GM12878 (cell line): ENCODE data around the gene LIF. TPM values are rescaled to one million over a fixed set of nuclear protein-coding genes. Genes with fewer than 3 reads are reported as not detected.

Experiments
- ATAC-seq: fragments of 200-7000 bp; cut with Tn5 transposase; 3 replicates; pipeline ENCODE4 v1.9.1; 2020; ENCODE audit warnings: mild to moderate bottlenecking, moderate library complexity
- BruUV-seq: library from RNA; stranded (reverse); fragments of 400-500 nt; replicated peaks from 2 replicates; lab custom pipeline; 2021; lab: Mats Ljungman, UMichigan
- CTCF ChIA-PET: fragments of 300-600 bp; sonication (Branson Sonifier 250); formaldehyde crosslinking; extraction: SDS; loops from one replicate; lab custom pipeline; 2021; ENCODE audit warnings: inconsistent platforms; lab: Yijun Ruan, JAX
- POLR2A ChIA-PET: fragments of 350-600 bp; formaldehyde crosslinking; extraction: SDS; loops from one replicate; lab custom pipeline; 2021; ENCODE audit warnings: inconsistent platforms; lab: Charles Lee
- RAD21 ChIA-PET: fragments of 300-600 bp; sonication (Branson Sonifier 250); formaldehyde crosslinking; loops from one replicate; lab custom pipeline; 2023; ENCODE audit warnings: antibody characterized with exemption; ENCODE audit not compliant: unreplicated experiment; lab: Charles Lee
- SMC1A ChIA-PET: fragments of 300-600 bp; sonication (Branson Sonifier 250); formaldehyde crosslinking; loops from one replicate; lab custom pipeline; 2023; ENCODE audit not compliant: unreplicated experiment, uncharacterized antibody; lab: Charles Lee
- DNase-seq: peaks from one replicate; pipeline ENCODE4 v3.0.0-alpha.2; 2011; ENCODE audit warnings: low read depth, low spot score
- FAIRE-seq: peaks from 3 replicates; lab custom pipeline; 2011; peaks lifted over from hg19 to GRCh38; lab: Jason Lieb, UNC
- H2AFZ ChIP-seq: 2 replicates; pipeline ENCODE4 v1.6.0; 2011; ENCODE audit warnings: low read depth, low read length, control low read depth; ENCODE audit not compliant: control insufficient read depth
- H3K27ac ChIP-seq: 2 replicates; pipeline ENCODE4 v1.5.1; 2011; ENCODE audit warnings: control low read depth; ENCODE audit not compliant: control insufficient read depth, insufficient read depth
- H3K27me3 ChIP-seq, 2 experiments: replicated peaks in 1 of 2; 2 replicates each; pipeline versions ENCODE4 v1.6.0 to v1.6.1; 2011; ENCODE audit warnings: low read length in 1 of 2; ENCODE audit not compliant: control insufficient read depth in 2 of 2, insufficient read depth in 2 of 2
- H3K36me3 ChIP-seq, 2 experiments: 2 replicates each; pipeline ENCODE4 v1.5.1; 2011; ENCODE audit warnings: low read length in 1 of 2; ENCODE audit not compliant: control insufficient read depth in 2 of 2, insufficient read depth in 2 of 2
- H3K4me1 ChIP-seq: 2 replicates; pipeline ENCODE4 v1.6.1; 2011; ENCODE audit warnings: mild to moderate bottlenecking, low read length, moderate library complexity, mixed read lengths; ENCODE audit not compliant: control insufficient read depth, insufficient read depth
- H3K4me2 ChIP-seq: 2 replicates; pipeline ENCODE4 v1.6.0; 2011; ENCODE audit warnings: control low read depth; ENCODE audit not compliant: control insufficient read depth, insufficient read depth
- H3K4me3 ChIP-seq: fragments of 200-600 bp; sonication (generic); 2 replicates; pipeline ENCODE4 v1.5.1; 2016
- H3K79me2 ChIP-seq: 2 replicates; pipeline ENCODE4 v1.6.0; 2011; ENCODE audit warnings: low read length; ENCODE audit not compliant: control insufficient read depth, insufficient read depth
- H3K9ac ChIP-seq: 2 replicates; pipeline ENCODE4 v1.8.0; 2011; ENCODE audit warnings: low read length, control low read depth, mixed read lengths; ENCODE audit not compliant: control insufficient read depth, insufficient read depth
- H3K9me3 ChIP-seq: replicated peaks from 3 replicates; pipeline ENCODE4 v1.5.1; 2011; ENCODE audit warnings: mild to moderate bottlenecking, low read length; ENCODE audit not compliant: control insufficient read depth, insufficient read depth
- H4K20me1 ChIP-seq: 2 replicates; pipeline ENCODE4 v1.6.0; 2011; ENCODE audit not compliant: control insufficient read depth, insufficient read depth
- CEBPB ChIP-seq, 2 experiments: fragments of 150-350 bp in 1 of 2; IDR thresholded peaks; 2 replicates each; pipeline ENCODE4 v1.6.1; 2012 to 2014; ENCODE audit warnings: low read depth in 2 of 2, low read length in 2 of 2, borderline replicate concordance in 1 of 2, inconsistent platforms in 1 of 2
- CHD2 ChIP-seq: IDR thresholded peaks from 2 replicates; pipeline ENCODE4 v1.6.1; 2011; ENCODE audit warnings: low read depth, low read length, improper control_type of control experiment, borderline replicate concordance
- DPF2 ChIP-seq: fragments of 450-650 bp; IDR thresholded peaks from 2 replicates; pipeline ENCODE4 v1.6.1; 2017; ENCODE audit warnings: mild to moderate bottlenecking
- IKZF2 ChIP-seq, 2 experiments: fragments of 450-650 bp; IDR thresholded peaks; 2 replicates each; pipeline ENCODE4 v1.6.1; 2017; ENCODE audit warnings: mild to moderate bottlenecking in 2 of 2, moderate library complexity in 2 of 2
- MYB ChIP-seq: fragments of 150-350 bp; IDR thresholded peaks from 2 replicates; pipeline ENCODE4 v1.6.1; 2014; ENCODE audit warnings: mild to moderate bottlenecking, low read depth, low read length, borderline replicate concordance
- PAX8 ChIP-seq: fragments of 450-650 bp; IDR thresholded peaks from 2 replicates; pipeline ENCODE4 v1.6.1; 2017; ENCODE audit warnings: mild to moderate bottlenecking, moderate library complexity
- POLR2AphosphoS2 ChIP-seq: IDR thresholded peaks from 2 replicates; pipeline ENCODE4 v1.6.1; 2011; ENCODE audit warnings: low read depth, mild to moderate bottlenecking, low read length, improper control_type of control experiment, moderate library complexity
- RUNX3 ChIP-seq: IDR thresholded peaks from 2 replicates; pipeline ENCODE4 v1.6.1; 2012; ENCODE audit warnings: low read length, inconsistent platforms
- TBL1XR1 ChIP-seq: IDR thresholded peaks from 2 replicates; pipeline ENCODE4 v1.6.1; 2012; ENCODE audit warnings: low read depth, low read length, improper control_type of control experiment
- TCF12 ChIP-seq: IDR thresholded peaks from 2 replicates; pipeline ENCODE4 v1.6.1; 2011; ENCODE audit warnings: low read depth, mild to moderate bottlenecking, low read length
- WGBS: methylation state at CpG from one replicate; pipeline ENCODE4 v1.1.6; 2016; ENCODE audit warnings: low lambda C conversion rate; ENCODE audit not compliant: insufficient replicate concordance, insufficient coverage; ENCODE audit errors: missing lambda C conversion rate; 5-methylcytosine and 5-hydroxymethylcytosine counted together
- in situ Hi-C: fragments of 300-500 bp; cut with MboI; formaldehyde crosslinking; loops from 9 replicates; pipeline ENCODE4 v1.14.3; 2018; ENCODE audit warnings: mixed read lengths
- intact Hi-C: fragments of 100-400 bp; cut with micrococcal nuclease; formaldehyde crosslinking; loops from one replicate; pipeline ENCODE4 v1.14.2; 2022; ENCODE audit not compliant: unreplicated experiment
- polyA plus RNA-seq, 11 experiments: library from polyadenylated mRNA; depleted of rRNA in 4 of 11; unstranded in 6 of 11; stranded (reverse) in 5 of 11; fragments of >200 nt; fragmentation: Nextera tagmentation in 4 of 11; fragmentation: Illumina TruSeq in 1 of 11; extraction: Ambion mirVana in 4 of 11; extraction: Trizol in 1 of 11; gene quantifications; 1 replicate in 1 of 11; 2 replicates in 10 of 11; pipeline versions ENCODE4 v1.2.1 to v1.2.3, GENCODE V29; 2011 to 2016; ENCODE audit warnings: inconsistent platforms in 2 of 11, missing spikeins in 2 of 11, low read depth in 1 of 11
- total RNA-seq, 4 experiments: library from RNA; depleted of rRNA in 3 of 4; stranded (reverse); fragments of >200 nt in 3 of 4; fragmentation: Illumina TruSeq in 1 of 4; extraction: Trizol in 1 of 4; gene quantifications; 2 replicates each; pipeline versions ENCODE4 v1.2.1 to v1.2.3, GENCODE V29; 2013 to 2021
- TF ChIP-seq, protein P1 (sequence below): fragments of 450-650 bp; IDR thresholded peaks from 2 replicates; pipeline ENCODE4 v1.6.1; 2018; ENCODE audit warnings: borderline replicate concordance, mild to moderate bottlenecking; ENCODE audit not compliant: partially characterized antibody
- TF ChIP-seq, protein P2 (sequence below), 3 experiments: IDR thresholded peaks in 2 of 3; conservative IDR thresholded peaks in 1 of 3; 2 replicates each; pipeline ENCODE4 v1.5.1; 2011; ENCODE audit warnings: low read depth in 3 of 3, low read length in 3 of 3, mild to moderate bottlenecking in 3 of 3, control low read depth in 2 of 3, moderate library complexity in 2 of 3, inconsistent platforms in 1 of 3, mixed read lengths in 1 of 3; ENCODE audit not compliant: control insufficient read depth in 2 of 3, insufficient read depth in 1 of 3; ENCODE audit errors: extremely low read depth in 1 of 3
- TF ChIP-seq, protein P3 (sequence below): IDR thresholded peaks from 2 replicates; pipeline ENCODE4 v1.6.1; 2012; ENCODE audit warnings: low read depth, low read length, improper control_type of control experiment

The LIF gene
- total and polyA plus RNA-seq, 10 of the 15 experiments (the other 5 are each of a cell fraction or from before 2014, with no cell fraction given) = 0.05 to 3.4 (median 0.97) TPM

DNA sequence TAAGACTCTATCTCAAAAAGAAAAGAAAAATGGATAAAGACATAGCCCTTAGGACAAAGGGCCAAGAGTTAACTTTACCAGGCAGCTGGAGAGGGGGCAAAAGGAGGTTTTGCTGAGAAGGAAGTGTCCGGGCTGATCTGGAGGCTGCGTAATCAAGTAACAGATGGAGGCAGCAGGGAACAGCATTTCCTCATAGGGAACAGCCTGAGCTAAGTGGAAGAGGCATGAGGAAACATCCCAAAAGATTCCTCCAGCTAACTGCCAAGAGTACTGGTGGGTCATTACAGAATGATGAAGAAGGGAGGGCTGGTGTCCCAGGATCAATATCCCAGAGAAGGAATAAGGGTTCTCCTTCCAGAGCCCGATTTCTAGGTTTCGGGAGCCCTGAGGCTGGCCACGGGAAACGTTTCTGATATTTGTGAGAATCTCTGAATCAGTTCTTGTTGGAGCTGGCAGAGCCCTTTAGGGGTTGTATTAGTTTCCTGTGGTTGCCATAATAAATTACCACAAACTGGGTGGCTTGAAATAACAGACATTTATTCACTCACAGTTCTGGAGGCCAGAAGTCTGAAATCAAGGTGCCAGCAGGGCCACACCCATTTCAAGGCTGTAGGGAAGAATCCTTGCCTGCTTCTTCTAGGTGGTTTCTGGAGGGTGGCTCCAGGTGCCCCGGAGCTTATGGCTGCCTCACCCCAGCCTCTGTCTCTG lies 21.2 kb downstream of the LIF start (continued):
- TF ChIP-seq, protein P1, sequence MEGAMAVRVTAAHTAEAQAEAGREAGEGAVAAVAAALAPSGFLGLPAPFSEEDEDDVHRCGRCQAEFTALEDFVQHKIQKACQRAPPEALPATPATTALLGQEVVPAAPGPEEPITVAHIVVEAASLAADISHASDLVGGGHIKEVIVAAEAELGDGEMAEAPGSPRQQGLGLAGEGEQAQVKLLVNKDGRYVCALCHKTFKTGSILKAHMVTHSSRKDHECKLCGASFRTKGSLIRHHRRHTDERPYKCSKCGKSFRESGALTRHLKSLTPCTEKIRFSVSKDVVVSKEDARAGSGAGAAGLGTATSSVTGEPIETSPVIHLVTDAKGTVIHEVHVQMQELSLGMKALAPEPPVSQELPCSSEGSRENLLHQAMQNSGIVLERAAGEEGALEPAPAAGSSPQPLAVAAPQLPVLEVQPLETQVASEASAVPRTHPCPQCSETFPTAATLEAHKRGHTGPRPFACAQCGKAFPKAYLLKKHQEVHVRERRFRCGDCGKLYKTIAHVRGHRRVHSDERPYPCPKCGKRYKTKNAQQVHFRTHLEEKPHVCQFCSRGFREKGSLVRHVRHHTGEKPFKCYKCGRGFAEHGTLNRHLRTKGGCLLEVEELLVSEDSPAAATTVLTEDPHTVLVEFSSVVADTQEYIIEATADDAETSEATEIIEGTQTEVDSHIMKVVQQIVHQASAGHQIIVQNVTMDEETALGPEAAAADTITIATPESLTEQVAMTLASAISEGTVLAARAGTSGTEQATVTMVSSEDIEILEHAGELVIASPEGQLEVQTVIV = no peak
- TF ChIP-seq, protein P2, sequence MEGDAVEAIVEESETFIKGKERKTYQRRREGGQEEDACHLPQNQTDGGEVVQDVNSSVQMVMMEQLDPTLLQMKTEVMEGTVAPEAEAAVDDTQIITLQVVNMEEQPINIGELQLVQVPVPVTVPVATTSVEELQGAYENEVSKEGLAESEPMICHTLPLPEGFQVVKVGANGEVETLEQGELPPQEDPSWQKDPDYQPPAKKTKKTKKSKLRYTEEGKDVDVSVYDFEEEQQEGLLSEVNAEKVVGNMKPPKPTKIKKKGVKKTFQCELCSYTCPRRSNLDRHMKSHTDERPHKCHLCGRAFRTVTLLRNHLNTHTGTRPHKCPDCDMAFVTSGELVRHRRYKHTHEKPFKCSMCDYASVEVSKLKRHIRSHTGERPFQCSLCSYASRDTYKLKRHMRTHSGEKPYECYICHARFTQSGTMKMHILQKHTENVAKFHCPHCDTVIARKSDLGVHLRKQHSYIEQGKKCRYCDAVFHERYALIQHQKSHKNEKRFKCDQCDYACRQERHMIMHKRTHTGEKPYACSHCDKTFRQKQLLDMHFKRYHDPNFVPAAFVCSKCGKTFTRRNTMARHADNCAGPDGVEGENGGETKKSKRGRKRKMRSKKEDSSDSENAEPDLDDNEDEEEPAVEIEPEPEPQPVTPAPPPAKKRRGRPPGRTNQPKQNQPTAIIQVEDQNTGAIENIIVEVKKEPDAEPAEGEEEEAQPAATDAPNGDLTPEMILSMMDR (IDR thresholded peaks at IDR 0.05 in 2 of 3, conservative IDR thresholded peaks at IDR 0.05 in 1 of 3; ENCODE audit: control insufficient read depth in 2 of 3, extremely low read depth in 1 of 3, insufficient read depth in 1 of 3, low read depth in 3 of 3, low read length in 3 of 3) = no peak
- TF ChIP-seq POLR2AphosphoS2 (no peak), DPF2 (no peak)

DNA sequence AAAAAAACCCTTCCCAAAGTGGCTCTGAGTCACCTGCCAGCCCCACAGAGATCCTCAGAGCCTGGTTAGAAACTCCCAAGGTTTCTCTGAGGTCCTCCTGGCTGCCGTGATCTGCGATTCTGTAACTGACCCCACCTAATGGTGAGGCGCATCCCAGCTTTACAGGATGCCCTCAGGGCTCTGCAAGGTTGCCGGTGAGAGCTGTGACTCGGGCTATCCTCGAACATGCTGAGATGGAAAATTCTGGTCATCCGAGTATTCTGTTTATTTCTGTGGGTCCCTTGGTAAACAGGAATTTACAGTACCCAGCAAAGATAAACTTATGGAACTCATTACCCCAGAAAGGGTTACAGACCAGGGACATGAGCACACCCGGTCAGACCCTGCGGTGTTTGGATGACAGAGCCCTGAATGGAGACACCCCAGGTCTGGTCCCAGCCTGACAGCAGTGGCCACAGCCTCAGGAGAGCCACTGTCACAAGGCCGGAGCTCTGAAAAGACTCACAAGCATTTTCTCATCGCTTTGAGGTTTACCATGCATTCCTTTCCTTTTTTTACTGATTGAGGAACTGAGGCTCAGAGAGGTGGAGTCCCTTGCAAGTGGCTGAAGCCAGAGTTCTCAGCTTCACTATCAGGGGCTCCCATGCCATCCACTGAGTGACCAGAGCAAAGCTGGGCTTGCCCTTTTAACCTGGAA lies 22.2 kb downstream of the LIF start:
- no peak overlapping the region for H3K4me3 ChIP-seq
- H3K4me1 ChIP-seq = peaks cover 25% of the 10 kb centered on the region
- no peak overlapping the region for H3K9ac ChIP-seq
- H3K27ac ChIP-seq = no peak overlapping the region
- ChIA-PET POLR2A (interaction anchor here (0.6 to 1.0 kb wide), 2 partner anchors 29 to 165 kb away, joined by 3 to 6 read pairs; no protein-coding TSS in a partner anchor), SMC1A (interaction anchor here (0.6 to 1.4 kb wide), 3 partner anchors 9 to 36 kb away, joined by 3 read pairs; no protein-coding TSS in a partner anchor), CTCF (interaction anchor here (1.0 kb wide), 1 partner anchor 116 kb away, joined by 4 read pairs; no protein-coding TSS in a partner anchor), RAD21 (interaction anchor here (1.0 to 1.3 kb wide), 2 partner anchors 28 to 105 kb away, joined by 3 to 6 read pairs; no protein-coding TSS in a partner anchor)
- H3K36me3 ChIP-seq = no peaks in the 10 kb centered on the region
- intact Hi-C loops (no loop called here), in situ Hi-C loops (no loop called here)
- H3K4me2 ChIP-seq = no peak overlapping the region
- WGBS = 56% methylated on average over 11 of the region's 11 CpGs
- H3K9me3 ChIP-seq = no peaks in the 10 kb centered on the region
- FAIRE-seq = no peak
- peak; percentile 27 for DNase-seq
- no TSS peak for BruUV-seq
- no peaks in the 10 kb centered on the region for H4K20me1 ChIP-seq
- no peaks in the 10 kb centered on the region for H3K27me3 ChIP-seq
- ATAC-seq = peak; percentile 67
- no peak overlapping the region for H2AFZ ChIP-seq
- H3K79me2 ChIP-seq = no peaks in the 10 kb centered on the region
- TF ChIP-seq, protein P3, sequence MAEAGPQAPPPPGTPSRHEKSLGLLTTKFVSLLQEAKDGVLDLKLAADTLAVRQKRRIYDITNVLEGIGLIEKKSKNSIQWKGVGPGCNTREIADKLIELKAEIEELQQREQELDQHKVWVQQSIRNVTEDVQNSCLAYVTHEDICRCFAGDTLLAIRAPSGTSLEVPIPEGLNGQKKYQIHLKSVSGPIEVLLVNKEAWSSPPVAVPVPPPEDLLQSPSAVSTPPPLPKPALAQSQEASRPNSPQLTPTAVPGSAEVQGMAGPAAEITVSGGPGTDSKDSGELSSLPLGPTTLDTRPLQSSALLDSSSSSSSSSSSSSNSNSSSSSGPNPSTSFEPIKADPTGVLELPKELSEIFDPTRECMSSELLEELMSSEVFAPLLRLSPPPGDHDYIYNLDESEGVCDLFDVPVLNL = no peak
- no peak for TF ChIP-seq TBL1XR1
- no peak for TF ChIP-seq MYB
- peak; percentile 12; the same call in 1 of the 2 replicates for TF ChIP-seq RUNX3
- TF ChIP-seq TCF12 = no peak
- TF ChIP-seq IKZF2 (IDR thresholded peaks at IDR 0.05) = peak; percentile 29 to 33; a peak in 2 of 4 replicates
- TF ChIP-seq CHD2 = no peak
- TF ChIP-seq PAX8 = no peak
- no peak for TF ChIP-seq CEBPB (IDR thresholded peaks at IDR 0.05; ENCODE audit: borderline replicate concordance in 1 of 2, low read depth in 2 of 2, low read length in 2 of 2)
